ENCODE results near the gene ASPG.

DNA sequence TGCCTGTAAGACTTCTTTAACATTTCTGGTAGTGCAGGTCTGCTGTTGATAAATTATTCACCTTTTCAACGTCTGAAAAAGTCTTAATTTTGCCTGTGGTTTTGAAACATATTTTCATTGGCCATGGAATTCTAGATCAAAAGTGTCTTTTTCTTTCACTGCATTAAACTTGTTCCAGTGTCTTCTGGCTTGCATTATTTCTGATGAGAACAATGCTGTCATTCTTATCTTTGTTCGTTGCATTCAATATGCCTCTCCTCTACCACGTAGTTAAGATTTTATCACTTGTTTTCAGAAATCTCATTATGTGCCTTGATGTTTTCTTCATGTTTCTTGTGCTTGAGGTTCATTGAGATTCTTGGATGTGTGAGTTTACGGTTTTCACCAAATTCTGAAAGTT lies 39.5 kb downstream of the ASPG start:
- TF ChIP-seq, protein P1, sequence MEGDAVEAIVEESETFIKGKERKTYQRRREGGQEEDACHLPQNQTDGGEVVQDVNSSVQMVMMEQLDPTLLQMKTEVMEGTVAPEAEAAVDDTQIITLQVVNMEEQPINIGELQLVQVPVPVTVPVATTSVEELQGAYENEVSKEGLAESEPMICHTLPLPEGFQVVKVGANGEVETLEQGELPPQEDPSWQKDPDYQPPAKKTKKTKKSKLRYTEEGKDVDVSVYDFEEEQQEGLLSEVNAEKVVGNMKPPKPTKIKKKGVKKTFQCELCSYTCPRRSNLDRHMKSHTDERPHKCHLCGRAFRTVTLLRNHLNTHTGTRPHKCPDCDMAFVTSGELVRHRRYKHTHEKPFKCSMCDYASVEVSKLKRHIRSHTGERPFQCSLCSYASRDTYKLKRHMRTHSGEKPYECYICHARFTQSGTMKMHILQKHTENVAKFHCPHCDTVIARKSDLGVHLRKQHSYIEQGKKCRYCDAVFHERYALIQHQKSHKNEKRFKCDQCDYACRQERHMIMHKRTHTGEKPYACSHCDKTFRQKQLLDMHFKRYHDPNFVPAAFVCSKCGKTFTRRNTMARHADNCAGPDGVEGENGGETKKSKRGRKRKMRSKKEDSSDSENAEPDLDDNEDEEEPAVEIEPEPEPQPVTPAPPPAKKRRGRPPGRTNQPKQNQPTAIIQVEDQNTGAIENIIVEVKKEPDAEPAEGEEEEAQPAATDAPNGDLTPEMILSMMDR (IDR thresholded peaks at IDR 0.05; ENCODE audit: low read depth, low read length, poor library complexity, severe bottlenecking), result no peak
- no peak for TF ChIP-seq EZH2phosphoT487 (IDR thresholded peaks at IDR 0.05; ENCODE audit: borderline replicate concordance, low read length)

Measured in DOHH2 (cell line).